Measurements from ENCODE around the gene MAP1LC3B2. TPM values are rescaled to one million over a fixed set of nuclear protein-coding genes. Genes with fewer than 3 reads are reported as not detected.

The MAP1LC3B2 gene
- total and polyA plus RNA-seq, 2 of the 8 experiments (the other 6 are each of a cell fraction or from before 2014, with no cell fraction given) = 0.39 to 1.5 TPM

GRCh38 chr12:116524964-116525379 lies 34.2 kb upstream of the MAP1LC3B2 start:
- Histone ChIP-seq H2BK5ac (ENCODE audit: low read depth, low read length) (peak overlapping the region; percentile 60; the same call in 1 of the 2 replicates), H3K18ac (ENCODE audit: extremely low read depth, low read length) (peak overlapping the region; percentile 55; the same call in 1 of the 2 replicates), H3K4me2 (ENCODE audit: insufficient read depth in 1 of 2, low read depth in 2 of 2, low read length in 2 of 2) (peak overlapping the region; percentile 53 to 76), H3K23ac (ENCODE audit: insufficient read length) (no peak overlapping the region), H3K36me3 (ENCODE audit: control insufficient read depth in 2 of 4, insufficient read depth in 4 of 4, low read length in 3 of 4) (no peaks in the 10 kb centered on the region), H2BK15ac (ENCODE audit: low read length) (peak overlapping the region; percentile 6; the same call in 1 of the 2 replicates), H4K5ac (ENCODE audit: insufficient read length, low read depth, low read length) (no peak overlapping the region), H3K79me2 (ENCODE audit: control insufficient read depth in 1 of 2, insufficient read depth in 2 of 2, low read length in 2 of 2) (no peaks in the 10 kb centered on the region), H2AK5ac (ENCODE audit: low read depth, low read length) (no peak overlapping the region), H3K27me3 (replicated peaks in 1 of 4; ENCODE audit: control insufficient read depth in 3 of 4, extremely low read depth in 1 of 4, insufficient read depth in 3 of 4, low read length in 3 of 4) (peaks cover 0 to 3% (median 3%) of the 10 kb centered on the region in 4 experiments; a peak in 1 of 7 replicates), H3K9ac (replicated peaks in 1 of 4; ENCODE audit: extremely low read depth in 1 of 4, low read depth in 3 of 4, low read length in 3 of 4) (no peak overlapping the region), H2BK20ac (ENCODE audit: low read length) (no peak overlapping the region), H3K4me1 (replicated peaks in 1 of 4; ENCODE audit: control insufficient read depth in 3 of 4, insufficient read depth in 4 of 4, low read length in 3 of 4) (peaks cover 2 to 12% (median 6%) of the 10 kb centered on the region in 4 experiments), H3K4me3 (ENCODE audit: extremely low read depth in 1 of 4, insufficient read depth in 2 of 4, low read depth in 3 of 4, low read length in 4 of 4) (peak overlapping the region in 2 of 4 experiments; percentile 4 to 36; a peak in 2 of 8 replicates), H3K79me1 (ENCODE audit: low read depth, low read length) (no peaks in the 10 kb centered on the region), H2BK120ac (replicated peaks; ENCODE audit: low read depth, low read length) (peak overlapping the region; percentile 12), H3K27ac (ENCODE audit: low read depth, low read length) (no peak overlapping the region), H2AFZ (ENCODE audit: low read length) (0 out of 2 replicates have a peak overlapping the region, but pooled peaks have one; percentile 35), H4K20me1 (replicated peaks in 1 of 2; ENCODE audit: control insufficient read depth in 1 of 2, insufficient read depth in 2 of 2, low read length in 2 of 2) (no peaks in the 10 kb centered on the region), H4K91ac (replicated peaks; ENCODE audit: insufficient read length, low read length) (no peak overlapping the region), H3K14ac (ENCODE audit: insufficient read length) (no peak overlapping the region), H3K9me3 (ENCODE audit: insufficient read depth in 2 of 2, low read depth in 1 of 2, low read length in 1 of 2) (no peaks in the 10 kb centered on the region), H3K4ac (replicated peaks; ENCODE audit: insufficient read length, low read depth, low read length) (no peak overlapping the region), H3K56ac (replicated peaks; ENCODE audit: insufficient read length, low read depth, low read length) (no peak overlapping the region), H2BK12ac (ENCODE audit: low read depth, low read length) (peak overlapping the region; percentile 78; the same call in 1 of the 2 replicates), H4K8ac (ENCODE audit: extremely low read depth, insufficient read depth, low read length) (no peak overlapping the region), H3K23me2 (ENCODE audit: low read depth, low read length) (peaks cover 5% of the 10 kb centered on the region; the same call in 1 of the 2 replicates)
- no peak for FAIRE-seq
- ChIA-PET CTCF (ENCODE audit: partially characterized antibody) (interaction anchor here (0.8 to 1.8 kb wide), 5 partner anchors 8 to 242 kb away, joined by 3 to 4 read pairs (median 3); no protein-coding TSS in a partner anchor), POLR2A (ENCODE audit: partially characterized antibody) (interaction anchor here (0.6 to 2.4 kb wide), 7 partner anchors 9 to 249 kb away, joined by 3 to 17 read pairs (median 4); partner anchors contain the start of gene MAP1LC3B2)
- DNase-seq (ENCODE audit: low read depth in 1 of 2, low spot score in 2 of 2) = no peak
- 5% methylated on average over 4 of the region's 4 CpGs; no CpG with 5 or more reads in 1 of the 2 experiments for WGBS, 2 experiments (ENCODE audit: extremely low coverage in 1 of 2, insufficient coverage in 1 of 2, insufficient read length in 1 of 2, insufficient replicate concordance in 2 of 2, low coverage in 1 of 2, low lambda C conversion rate in 2 of 2, missing lambda C conversion rate in 1 of 2)
- TF ChIP-seq HDAC6 (IDR thresholded peaks at IDR 0.05; ENCODE audit: low read depth, low read length) (no peak), TBP (IDR thresholded peaks at IDR 0.05; ENCODE audit: low read depth, low read length) (no peak), ATF3 (IDR thresholded peaks at IDR 0.05; ENCODE audit: insufficient read depth, low read depth, low read length) (0 out of 2 replicates have a peak, but pooled peaks have one; percentile 43), CEBPB (IDR thresholded peaks at IDR 0.05; ENCODE audit: low read depth, low read length) (no peak), MAX (IDR thresholded peaks at IDR 0.05) (no peak), SUZ12 (IDR thresholded peaks at IDR 0.05; ENCODE audit: low read length) (no peak), SIN3A (conservative IDR thresholded peaks at IDR 0.05 in 1 of 2, IDR thresholded peaks at IDR 0.05 in 1 of 2; ENCODE audit: low read depth in 1 of 2, low read length in 2 of 2) (no peak), SP1 (IDR thresholded peaks at IDR 0.05; ENCODE audit: low read depth, low read length) (0 out of 2 replicates have a peak, but pooled peaks have one; percentile 11), MAFK (IDR thresholded peaks at IDR 0.05; ENCODE audit: low read depth, low read length) (no peak), KDM1A (IDR thresholded peaks at IDR 0.05; ENCODE audit: borderline replicate concordance, low read length) (0 out of 2 replicates have a peak, but pooled peaks have one; percentile 7), FOSL1 (IDR thresholded peaks at IDR 0.05; ENCODE audit: insufficient read depth, low read depth, low read length) (no peak)

All from H1 (cell line).